ENCODE measurements around the gene LILRB1.

GRCh38 chr19:54673222-54673621, 42.9 kb downstream of the LILRB1 start:
- TF ChIP-seq CTCF (conservative IDR thresholded peaks at IDR 0.05; ENCODE audit: low read length) (no peak), EZH2phosphoT487 (IDR thresholded peaks at IDR 0.05; ENCODE audit: borderline replicate concordance) (no peak)

All from Loucy (cell line).